ENCODE results near the gene ZNF562.

ZNF562 gene

DNA sequence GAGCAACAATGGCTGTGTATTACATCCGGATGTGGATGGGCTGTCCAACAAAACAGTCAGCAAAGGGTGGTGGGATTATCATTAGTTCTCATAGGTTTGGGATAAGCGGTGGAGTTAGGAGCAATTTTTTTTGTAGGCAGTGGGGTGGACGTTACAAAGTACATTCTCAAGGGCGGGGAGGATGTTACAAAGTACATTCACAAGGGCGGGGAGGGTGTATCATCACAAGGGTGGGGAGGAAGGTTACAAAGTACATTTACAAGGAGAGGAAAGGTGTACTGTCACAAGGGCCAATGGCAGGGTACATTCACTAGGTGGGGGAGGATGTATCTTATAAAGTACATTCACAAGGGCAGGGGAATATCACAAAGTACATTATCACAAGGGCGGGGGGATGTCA, 33.1 kb downstream of the ZNF562 start:
- no peak for DNase-seq

DNA sequence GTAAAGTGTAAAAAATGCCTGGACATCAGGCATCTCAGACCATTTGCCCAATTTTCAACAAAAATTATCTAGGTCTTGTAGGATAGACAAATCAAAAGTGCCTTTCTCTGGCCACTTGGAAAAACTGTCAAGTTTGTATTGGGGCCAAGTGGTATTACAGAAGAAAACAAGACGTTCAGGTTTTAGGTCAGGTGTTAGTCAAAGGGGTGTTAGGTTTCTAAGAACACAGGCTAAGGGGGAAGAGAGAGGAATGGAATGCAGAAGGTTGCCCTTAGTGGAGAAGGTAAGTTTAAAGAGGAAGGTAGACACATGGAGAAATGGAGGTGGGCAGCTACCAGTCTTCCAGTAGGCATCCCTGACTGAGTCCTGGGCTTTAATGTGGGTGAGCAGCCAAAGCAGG, 33.9 kb downstream of the ZNF562 start:
- no peak for DNase-seq

DNA sequence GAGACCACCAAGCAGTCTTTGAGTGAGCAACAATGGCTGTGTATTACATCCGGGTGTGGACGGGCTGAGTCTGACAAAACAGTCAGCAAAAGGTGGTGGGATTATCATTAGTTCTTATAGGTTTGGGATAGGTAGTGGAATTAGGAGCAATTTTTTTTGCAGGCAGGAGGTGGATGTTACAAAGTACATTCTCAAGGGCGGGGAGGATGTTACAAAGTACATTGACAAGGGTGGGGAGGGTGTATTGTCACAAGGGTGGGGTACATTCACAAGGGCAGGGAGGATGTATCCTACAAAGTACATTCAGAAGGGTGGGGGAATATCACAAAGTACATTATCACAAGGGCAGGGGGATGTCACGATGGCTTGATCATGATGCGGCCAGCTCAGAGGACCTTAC, 38.9 kb downstream of the ZNF562 start:
- DNase-seq = no peak

- DNase-seq = no peak
These were observed 47.0 kb downstream of the ZNF562 start for GRCh38 chr19:9627856-9628255.

DNA sequence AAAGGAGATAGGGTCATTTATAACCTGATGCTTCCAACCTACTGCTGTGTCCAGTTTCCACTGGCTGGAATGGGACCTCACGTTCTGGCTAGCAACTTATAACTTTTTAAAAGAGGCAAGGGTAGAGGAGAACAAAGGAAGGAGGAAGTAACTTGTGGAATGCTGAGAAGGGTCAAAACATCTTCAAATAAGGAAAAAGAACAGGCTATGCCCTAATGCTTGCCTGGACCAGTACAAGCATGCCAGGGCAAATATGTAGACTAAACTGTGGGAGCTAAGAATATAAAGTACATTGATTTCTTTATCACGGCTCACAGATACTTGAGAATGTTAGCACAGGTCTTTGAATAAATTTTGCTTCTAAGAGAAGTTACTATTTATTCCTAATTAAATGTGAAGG, 52.4 kb downstream of the ZNF562 start:
- DNase-seq = no peak

DNA sequence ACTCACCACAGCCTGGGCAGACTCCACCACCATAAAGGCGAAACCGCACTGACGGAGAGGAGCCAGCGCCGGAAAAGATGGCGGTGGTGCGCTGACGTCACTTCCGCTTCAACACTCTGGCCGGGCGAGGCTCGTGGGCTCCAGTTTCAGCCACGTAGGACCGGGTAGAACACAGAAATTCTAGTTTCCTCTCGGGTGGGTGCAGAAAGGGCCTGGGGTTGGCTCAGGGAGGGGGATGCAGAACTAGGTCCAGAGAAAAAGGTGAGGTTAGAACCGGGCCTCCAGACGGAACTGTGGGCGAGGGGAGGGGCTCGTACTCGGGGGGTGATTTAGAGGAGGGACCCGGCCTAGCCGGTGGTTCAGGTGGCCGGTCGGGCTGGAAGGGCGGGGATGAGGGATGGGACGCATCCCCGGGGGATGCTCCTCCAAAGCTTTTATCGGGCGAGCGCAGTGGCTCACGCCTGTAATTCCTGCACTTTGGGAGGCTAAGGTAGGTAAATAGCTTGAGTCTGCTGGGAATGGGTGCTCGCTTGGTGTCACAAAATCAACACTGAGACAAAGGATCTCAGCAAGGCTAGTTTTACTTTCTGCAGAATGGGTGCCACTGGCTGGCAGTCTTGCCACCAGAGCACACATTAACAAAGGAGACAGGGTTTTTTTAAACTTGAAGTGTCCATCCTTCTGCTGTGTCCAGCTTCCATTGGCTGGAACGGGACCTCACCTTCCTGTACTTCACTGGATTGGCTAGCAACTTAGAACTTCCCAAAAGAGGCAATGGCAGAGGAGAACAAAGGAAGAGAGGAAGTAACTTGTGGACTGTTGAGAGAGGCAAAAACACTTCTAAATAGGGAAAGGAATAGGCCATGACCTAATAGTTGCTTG, 53.5 kb downstream of the ZNF562 start, which contains the start of gene ZNF561:
Gene ZNF561 (minus strand): TSS at position 77 of the 882 bp plus-strand sequence. CDS start 1,776 bp downstream, outside the sequence.
- DNase-seq = no peak

GRCh38 chr19:9620842-9621155, 54.1 kb downstream of the ZNF562 start:
- no peak for DNase-seq

- DNase-seq = no peak
These were observed 59.1 kb downstream of the ZNF562 start for GRCh38 chr19:9615844-9616243.

DNA sequence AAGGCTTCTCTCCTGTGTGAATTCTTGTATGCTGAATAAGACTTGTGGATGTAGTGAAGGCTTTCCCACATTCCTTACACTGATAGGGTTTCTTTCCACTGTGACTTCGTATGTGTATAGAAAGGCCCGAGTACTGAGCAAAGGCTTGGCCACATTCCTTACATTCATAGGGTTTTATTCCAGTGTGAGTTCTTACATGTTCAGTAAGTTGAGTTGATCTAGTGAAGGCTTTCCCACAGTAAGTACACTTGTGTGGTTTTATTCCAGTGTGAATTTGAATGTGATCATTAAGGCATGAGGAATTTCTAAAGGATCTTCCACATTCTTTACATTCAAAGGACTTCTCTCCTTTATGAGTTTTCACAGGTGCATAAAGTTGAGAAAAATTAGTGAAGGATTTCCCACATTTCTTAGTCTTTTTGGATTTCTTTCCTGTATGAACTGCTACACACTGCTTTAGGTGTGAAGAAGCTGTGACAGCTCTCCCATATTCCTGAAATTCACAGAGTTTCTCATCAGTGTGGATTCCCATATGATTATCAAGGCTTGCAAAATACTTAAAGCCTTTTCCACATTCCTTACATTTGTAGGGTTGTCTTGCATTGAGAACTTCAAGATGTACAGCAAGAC, 64.3 kb downstream of the ZNF562 start:
- DNase-seq = no peak

DNA sequence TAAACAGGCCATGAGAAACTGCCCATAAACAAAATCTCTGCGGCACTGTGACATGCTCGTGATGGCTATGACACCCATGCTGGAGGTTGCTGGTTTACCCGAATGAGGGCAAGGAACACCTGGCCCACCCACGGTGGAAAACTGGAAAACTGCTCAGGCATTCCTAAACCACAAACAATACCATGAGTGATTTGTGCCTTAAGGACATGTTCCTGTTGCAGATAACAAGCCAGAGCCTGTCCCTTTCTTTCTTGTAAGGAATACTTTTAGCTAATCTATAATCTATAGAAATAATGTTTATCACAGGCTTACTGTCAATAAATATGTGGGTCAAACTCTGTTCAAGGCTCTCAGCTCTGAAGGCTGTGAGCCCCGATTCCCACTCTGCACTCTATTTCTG, 66.0 kb downstream of the ZNF562 start:
- no peak for DNase-seq

- DNase-seq = no peak
These were observed 77.9 kb downstream of the ZNF562 start for GRCh38 chr19:9597027-9597426.
